Neural progenitor cell (in vitro differentiated cells): Measurements from ENCODE around the gene OSTN. TPM values are rescaled to one million over a fixed set of nuclear protein-coding genes. Genes with fewer than 3 reads are reported as not detected.

Source experiments
- DNase-seq: peaks from one replicate; pipeline ENCODE4 v3.0.0-alpha.2; 2016; ENCODE audit warnings: low spot score
- H2AFZ ChIP-seq: fragments of 200-600 bp; sonication (generic); replicated peaks from 2 replicates; pipeline ENCODE4 v1.6.1; 2016; ENCODE audit warnings: antibody characterized with exemption
- H3F3A ChIP-seq: fragments of 200-600 bp; sonication (generic); 2 replicates; pipeline ENCODE4 v1.6.1; 2016; ENCODE audit warnings: antibody characterized with exemption, low read depth
- H3K27ac ChIP-seq: fragments of 200-600 bp; sonication (generic); 2 replicates; pipeline ENCODE4 v1.5.1; 2016; ENCODE audit warnings: mild to moderate bottlenecking
- H3K27me3 ChIP-seq: fragments of 200-600 bp; sonication (generic); 2 replicates; pipeline ENCODE4 v1.6.1; 2016; ENCODE audit warnings: mild to moderate bottlenecking, moderate library complexity
- H3K36me3 ChIP-seq: fragments of 200-600 bp; sonication (generic); 2 replicates; pipeline ENCODE4 v1.5.1; 2016
- H3K4me1 ChIP-seq: fragments of 200-600 bp; sonication (generic); 2 replicates; pipeline ENCODE4 v1.6.1; 2016; ENCODE audit warnings: mixed run types
- H3K4me2 ChIP-seq: fragments of 200-600 bp; sonication (generic); 2 replicates; pipeline ENCODE4 v1.6.1; 2016
- H3K4me3 ChIP-seq: fragments of 200-600 bp; sonication (generic); 2 replicates; pipeline ENCODE4 v1.5.1; 2016
- H3K79me2 ChIP-seq: fragments of 200-600 bp; sonication (generic); 2 replicates; pipeline ENCODE4 v1.6.1; 2016; ENCODE audit warnings: low read depth
- H3K9ac ChIP-seq: fragments of 200-600 bp; sonication (generic); 2 replicates; pipeline ENCODE4 v1.6.1; 2016
- H3K9me3 ChIP-seq: fragments of 200-600 bp; sonication (generic); 2 replicates; pipeline ENCODE4 v1.5.1; 2016; ENCODE audit warnings: low read depth
- H4K20me1 ChIP-seq: fragments of 200-600 bp; sonication (generic); 2 replicates; pipeline ENCODE4 v1.6.1; 2016; ENCODE audit warnings: low read depth
- H3K27ac Mint-ChIP-seq: 3 replicates; pipeline ENCODE4 v1.8.0; 2021; ENCODE audit warnings: mixed read lengths
- H3K27me3 Mint-ChIP-seq: 2 replicates; pipeline ENCODE4 v1.8.0; 2022; ENCODE audit warnings: low read depth, mild to moderate bottlenecking, inconsistent platforms, moderate library complexity, mixed read lengths; ENCODE audit not compliant: insufficient read depth
- H3K36me3 Mint-ChIP-seq: 3 replicates; pipeline ENCODE4 v1.8.0; 2021; ENCODE audit warnings: mixed read lengths
- H3K4me1 Mint-ChIP-seq: 3 replicates; pipeline ENCODE4 v1.8.0; 2021; ENCODE audit warnings: mixed read lengths
- H3K4me3 Mint-ChIP-seq: 3 replicates; pipeline ENCODE4 v1.8.0; 2021; ENCODE audit warnings: mild to moderate bottlenecking, moderate library complexity, mixed read lengths
- H3K9me3 Mint-ChIP-seq: 3 replicates; pipeline ENCODE4 v1.8.0; 2020; ENCODE audit warnings: mixed read lengths
- CTCF ChIP-seq: fragments of 200-600 bp; sonication (generic); IDR thresholded peaks from 2 replicates; pipeline ENCODE4 v1.5.1; 2017; ENCODE audit warnings: antibody characterized with exemption, mild to moderate bottlenecking
- EZH2 ChIP-seq: fragments of 200-600 bp; sonication (generic); IDR thresholded peaks from 2 replicates; pipeline ENCODE4 v1.6.1; 2017; ENCODE audit warnings: antibody characterized with exemption, mild to moderate bottlenecking, moderate library complexity
- EZH2phosphoT487 ChIP-seq: fragments of 200-600 bp; sonication (generic); IDR thresholded peaks from 2 replicates; pipeline ENCODE4 v1.6.1; 2017; ENCODE audit warnings: antibody characterized with exemption
- total RNA-seq: library from RNA; depleted of rRNA; stranded (reverse); fragments of >200 nt; gene quantifications from 2 replicates; pipeline ENCODE4 v1.2.3, GENCODE V29; 2015; ENCODE audit warnings: low replicate concordance

The OSTN gene
- total RNA-seq, 1 donor from 2014 or later, result 1.2 TPM

- H3K36me3 Mint-ChIP-seq, result no peaks in the 10 kb centered on the region
- Histone ChIP-seq H3K27me3 (no peaks in the 10 kb centered on the region), H3K9me3 (no peaks in the 10 kb centered on the region), H3F3A (peaks cover 13% of the 10 kb centered on the region), H3K27ac (no peak overlapping the region), H3K4me2 (no peak overlapping the region), H3K79me2 (no peaks in the 10 kb centered on the region), H3K4me3 (no peak overlapping the region), H2AFZ (no peak overlapping the region), H3K9ac (no peak overlapping the region), H3K4me1 (peaks cover 9% of the 10 kb centered on the region), H4K20me1 (no peaks in the 10 kb centered on the region), H3K36me3 (no peaks in the 10 kb centered on the region)
- H3K9me3 Mint-ChIP-seq, result no peaks in the 10 kb centered on the region
- no peak overlapping the region for H3K27ac Mint-ChIP-seq
- H3K4me1 Mint-ChIP-seq, result peaks cover 25% of the 10 kb centered on the region
- TF ChIP-seq CTCF, result no peak
- no peak for TF ChIP-seq EZH2
- no peak for TF ChIP-seq EZH2phosphoT487
- peaks cover 3% of the 10 kb centered on the region for H3K27me3 Mint-ChIP-seq
- no peak for DNase-seq
- no peak overlapping the region for H3K4me3 Mint-ChIP-seq
These were observed 38.2 kb downstream of the OSTN start for GRCh38 chr3:191237047-191237882.

- Histone ChIP-seq H3K27me3 (no peaks in the 10 kb centered on the region), H3K79me2 (no peaks in the 10 kb centered on the region), H3K4me3 (no peak overlapping the region), H4K20me1 (no peaks in the 10 kb centered on the region), H3F3A (peaks cover 13% of the 10 kb centered on the region), H3K4me1 (peaks cover 9% of the 10 kb centered on the region), H3K27ac (no peak overlapping the region), H3K9ac (no peak overlapping the region), H3K4me2 (no peak overlapping the region), H3K9me3 (no peaks in the 10 kb centered on the region), H3K36me3 (no peaks in the 10 kb centered on the region), H2AFZ (no peak overlapping the region)
- no peak for DNase-seq
- TF ChIP-seq EZH2, result no peak
- H3K9me3 Mint-ChIP-seq, result no peaks in the 10 kb centered on the region
- H3K27me3 Mint-ChIP-seq, result peaks cover 3% of the 10 kb centered on the region
- no peak overlapping the region for H3K27ac Mint-ChIP-seq
- H3K4me1 Mint-ChIP-seq, result peaks cover 25% of the 10 kb centered on the region
- no peaks in the 10 kb centered on the region for H3K36me3 Mint-ChIP-seq
- no peak overlapping the region for H3K4me3 Mint-ChIP-seq
These were observed 39.3 kb downstream of the OSTN start for GRCh38 chr3:191238321-191238817.

- Histone ChIP-seq H3K4me3 (no peak overlapping the region), H3K9me3 (no peaks in the 10 kb centered on the region), H3K27me3 (no peaks in the 10 kb centered on the region), H3F3A (peaks cover 13% of the 10 kb centered on the region), H3K9ac (no peak overlapping the region), H2AFZ (no peak overlapping the region), H3K27ac (no peak overlapping the region), H3K36me3 (no peaks in the 10 kb centered on the region), H3K79me2 (no peaks in the 10 kb centered on the region), H3K4me2 (no peak overlapping the region), H4K20me1 (no peaks in the 10 kb centered on the region), H3K4me1 (peaks cover 9% of the 10 kb centered on the region)
- Mint-ChIP-seq H3K27ac (no peak overlapping the region), H3K4me3 (no peak overlapping the region), H3K27me3 (peaks cover 3% of the 10 kb centered on the region), H3K36me3 (no peaks in the 10 kb centered on the region), H3K4me1 (peaks cover 25% of the 10 kb centered on the region), H3K9me3 (no peaks in the 10 kb centered on the region)
- DNase-seq, result no peak
- TF ChIP-seq CTCF (no peak), EZH2 (no peak), EZH2phosphoT487 (no peak)
These were observed 40.5 kb downstream of the OSTN start for GRCh38 chr3:191239407-191240031.
